HG02938 (cell line): Measurements from ENCODE around the gene TAF13.

ENCODE experiments used
- ATAC-seq: cut with Tn5 transposase; IDR thresholded peaks from one replicate; pipeline ENCODE4 v1.9.1; 2021; ENCODE audit warnings: mild to moderate bottlenecking, moderate library complexity; ENCODE audit not compliant: unreplicated experiment

The TAF13 gene

GRCh38 chr1:109075531-109076490, at the start of gene TAF13:
TAF13 (minus strand) TSS chr1:109076003; CDS start chr1:109075947, 56 bp downstream.
- ATAC-seq: peak; percentile 96

GRCh38 chr1:109120356-109120755, 44.6 kb upstream of the TAF13 start:
- no peak for ATAC-seq

GRCh38 chr1:109118089-109118488, 42.3 kb upstream of the TAF13 start:
- ATAC-seq: no peak

- ATAC-seq: no peak
Measured at GRCh38 chr1:109116286-109116685, 40.5 kb upstream of the TAF13 start.

- ATAC-seq: no peak
Measured at GRCh38 chr1:109115685-109116084, 39.9 kb upstream of the TAF13 start.

- ATAC-seq: no peak
Measured at GRCh38 chr1:109114342-109114674, 38.5 kb upstream of the TAF13 start.

GRCh38 chr1:109113590-109114341, 38.0 kb upstream of the TAF13 start, which contains the start of gene ELAPOR1:
ELAPOR1 (plus strand) TSS chr1:109114115; CDS start chr1:109114184, 69 bp downstream.
- no peak for ATAC-seq

- ATAC-seq: peak; percentile 45
Measured at GRCh38 chr1:109112652-109113285, 37.0 kb upstream of the TAF13 start.

GRCh38 chr1:109112056-109112651, 36.4 kb upstream of the TAF13 start:
- peak; percentile 43 for ATAC-seq

- ATAC-seq: no peak
Measured at GRCh38 chr1:109111386-109112055, 35.7 kb upstream of the TAF13 start.

- no peak for ATAC-seq
Measured at GRCh38 chr1:109109906-109110305, 34.1 kb upstream of the TAF13 start.

GRCh38 chr1:109107785-109108184, 32.0 kb upstream of the TAF13 start:
- ATAC-seq: no peak

- ATAC-seq: no peak
Measured at GRCh38 chr1:109105881-109106280, 30.1 kb upstream of the TAF13 start.

GRCh38 chr1:109104364-109105151, 28.8 kb upstream of the TAF13 start:
- ATAC-seq: no peak

GRCh38 chr1:109099938-109100773, 24.4 kb upstream of the TAF13 start:
- ATAC-seq: peak; percentile 77

GRCh38 chr1:109096120-109096519, 20.3 kb upstream of the TAF13 start:
- no peak for ATAC-seq

GRCh38 chr1:109095631-109096030, 19.8 kb upstream of the TAF13 start:
- ATAC-seq: no peak

GRCh38 chr1:109094871-109095270, 19.1 kb upstream of the TAF13 start:
- ATAC-seq: no peak

GRCh38 chr1:109094377-109094803, 18.6 kb upstream of the TAF13 start:
- no peak for ATAC-seq
